SIG-M5 treated with dmso at 0.1 percent for 504 hours (cell line): ENCODE results near the gene SEPTIN8.
"Not testable (repeated sequence)": the region's sequence is repeated elsewhere in the genome, so short reads cannot be mapped to it uniquely, and the experiment has no call there.

ENCODE experiments used
- DNase-seq: peaks from one replicate; lab custom pipeline; 2025; ENCODE audit not compliant: unreplicated experiment; lab: John Stamatoyannopoulos, UW

The SEPTIN8 gene

GRCh38 chr5:132812781-132813598 lies 36.0 kb upstream of the SEPTIN8 start, which contains the start of gene SOWAHA:
SOWAHA (plus strand) TSS chr5:132813302; CDS start chr5:132813622, 320 bp downstream.
- DNase-seq, result no peak

- DNase-seq, result peak; percentile 87
These were observed 35.2 kb upstream of the SEPTIN8 start for GRCh38 chr5:132812123-132812765.

GRCh38 chr5:132810605-132811004 lies 33.6 kb upstream of the SEPTIN8 start:
- DNase-seq, result no peak

- DNase-seq, result no peak
These were observed 31.8 kb upstream of the SEPTIN8 start for GRCh38 chr5:132808866-132809265.

- no peak for DNase-seq
These were observed 31.4 kb upstream of the SEPTIN8 start for GRCh38 chr5:132808448-132808847.

GRCh38 chr5:132807163-132807838 lies 30.3 kb upstream of the SEPTIN8 start:
- peak; percentile 13 for DNase-seq

GRCh38 chr5:132806804-132807162 lies 29.7 kb upstream of the SEPTIN8 start:
- not testable (repeated sequence) for DNase-seq

- not testable (repeated sequence) for DNase-seq
These were observed 28.8 kb upstream of the SEPTIN8 start for GRCh38 chr5:132805872-132806271.

GRCh38 chr5:132804219-132804618 lies 27.2 kb upstream of the SEPTIN8 start:
- not testable (repeated sequence) for DNase-seq

GRCh38 chr5:132802685-132803066 lies 25.6 kb upstream of the SEPTIN8 start:
- DNase-seq, result not testable (repeated sequence)

GRCh38 chr5:132802044-132802684 lies 25.1 kb upstream of the SEPTIN8 start:
- no peak for DNase-seq

GRCh38 chr5:132800545-132800944 lies 23.5 kb upstream of the SEPTIN8 start:
- no peak for DNase-seq

GRCh38 chr5:132799392-132799791 lies 22.4 kb upstream of the SEPTIN8 start:
- no peak for DNase-seq

GRCh38 chr5:132797651-132798050 lies 20.6 kb upstream of the SEPTIN8 start:
- DNase-seq, result no peak

- no peak for DNase-seq
These were observed 14.0 kb upstream of the SEPTIN8 start for GRCh38 chr5:132791026-132791425.

- DNase-seq, result no peak
These were observed 13.3 kb upstream of the SEPTIN8 start for GRCh38 chr5:132790201-132790865.

- no peak for DNase-seq
These were observed 12.2 kb upstream of the SEPTIN8 start for GRCh38 chr5:132788990-132789886.

- no peak for DNase-seq
These were observed 11.5 kb upstream of the SEPTIN8 start for GRCh38 chr5:132788508-132788907.

- DNase-seq, result no peak
These were observed 10.0 kb upstream of the SEPTIN8 start for GRCh38 chr5:132787076-132787475.

GRCh38 chr5:132785864-132786263 lies 8.8 kb upstream of the SEPTIN8 start:
- no peak for DNase-seq
